OCI-LY3 (cell line): ENCODE measurements around the gene SLC16A5.

Experiments used
- H2AFZ ChIP-seq: fragments of 200-600, 300-600 bp; shearing (Covaris generic); 2 replicates; pipeline ENCODE4 v1.6.0; 2014; ENCODE audit warnings: antibody characterized with exemption, low read depth, low read length
- H3K27ac ChIP-seq: fragments of 200-600, 300-600 bp; sonication (generic); 2 replicates; pipeline ENCODE4 v1.5.1; 2014; ENCODE audit warnings: mild to moderate bottlenecking, low read length, moderate library complexity, mixed read lengths
- H3K27me3 ChIP-seq: fragments of 200-600, 300-600 bp; sonication (generic); 2 replicates; pipeline ENCODE4 v1.6.1; 2014; ENCODE audit warnings: low read depth, low read length, mixed read lengths
- H3K36me3 ChIP-seq: fragments of 200-600, 300-600 bp; sonication (generic); replicated peaks from 2 replicates; pipeline ENCODE3; 2014; ENCODE audit warnings: low read depth, low read length, mixed read lengths
- H3K4me1 ChIP-seq: fragments of 300-600, 200-600 bp; sonication (generic); 2 replicates; pipeline ENCODE4 v1.6.1; 2014; ENCODE audit warnings: low read length, mixed read lengths
- H3K4me2 ChIP-seq: fragments of 200-600, 300-600 bp; sonication (generic); 2 replicates; pipeline ENCODE4 v1.6.1; 2014; ENCODE audit warnings: low read length, mixed read lengths
- H3K4me3 ChIP-seq: fragments of 300-600, 200-600 bp; sonication (generic); 2 replicates; pipeline ENCODE4 v1.5.1; 2014; ENCODE audit warnings: antibody characterized with exemption, mild to moderate bottlenecking, low read length, moderate library complexity
- H3K79me2 ChIP-seq: fragments of 300-600, 200-600 bp; shearing (Covaris generic); 2 replicates; pipeline ENCODE4 v1.6.1; 2014; ENCODE audit warnings: mild to moderate bottlenecking, low read length, mixed read lengths
- H3K9ac ChIP-seq: fragments of 300-600, 200-600 bp; shearing (Covaris generic); 2 replicates; pipeline ENCODE4 v1.6.0; 2014; ENCODE audit warnings: mild to moderate bottlenecking, low read length, moderate library complexity
- H3K9me3 ChIP-seq: fragments of 200-600, 300-600 bp; shearing (Covaris generic); 2 replicates; pipeline ENCODE4 v1.6.1; 2014; ENCODE audit warnings: low read length, mixed read lengths; ENCODE audit not compliant: insufficient read depth
- H4K20me1 ChIP-seq: fragments of 200-600, 300-600 bp; sonication (generic); 2 replicates; pipeline ENCODE4 v1.6.1; 2016; ENCODE audit warnings: low read length, mixed read lengths; ENCODE audit not compliant: insufficient read depth
- CTCF ChIP-seq: fragments of 200-600, 300-600 bp; sonication (generic); IDR thresholded peaks from 2 replicates; pipeline ENCODE4 v1.5.1; 2014; ENCODE audit warnings: antibody characterized with exemption, low read length, low read depth
- EZH2phosphoT487 ChIP-seq: fragments of 200-600 bp; shearing (Covaris generic); IDR thresholded peaks from 2 replicates; pipeline ENCODE4 v1.6.1; 2018; ENCODE audit warnings: antibody characterized with exemption, mixed run types, low read depth

Gene SLC16A5

GRCh38 chr17:75079023-75079373 lies 8.8 kb upstream of the SLC16A5 start:
- Histone ChIP-seq H3K4me1 (peaks cover 31% of the 10 kb centered on the region), H3K9ac (peak overlapping the region; percentile 79), H3K36me3 (no peaks in the 10 kb centered on the region), H3K27ac (peak overlapping the region; percentile 89), H4K20me1 (no peaks in the 10 kb centered on the region), H3K9me3 (no peaks in the 10 kb centered on the region), H3K27me3 (peaks cover 5% of the 10 kb centered on the region; the same call in 1 of the 2 replicates), H2AFZ (no peak overlapping the region), H3K79me2 (no peaks in the 10 kb centered on the region), H3K4me2 (peak overlapping the region; percentile 100), H3K4me3 (peak overlapping the region; percentile 80)
- no peak for TF ChIP-seq EZH2phosphoT487
- no peak for TF ChIP-seq CTCF

GRCh38 chr17:75081611-75082540 lies 5.9 kb upstream of the SLC16A5 start:
- TF ChIP-seq CTCF: no peak
- no peak for TF ChIP-seq EZH2phosphoT487
- peaks cover 29% of the 10 kb centered on the region for H3K4me1 ChIP-seq

GRCh38 chr17:75082683-75083082 lies 5.1 kb upstream of the SLC16A5 start:
- no peak overlapping the region for H3K27ac ChIP-seq
- H3K4me1 ChIP-seq: peaks cover 28% of the 10 kb centered on the region
- no peak for TF ChIP-seq CTCF
- no peak for TF ChIP-seq EZH2phosphoT487
- H3K4me2 ChIP-seq: no peak overlapping the region
- no peaks in the 10 kb centered on the region for H3K36me3 ChIP-seq
- H3K79me2 ChIP-seq: no peaks in the 10 kb centered on the region
- peaks cover 5% of the 10 kb centered on the region; the same call in 1 of the 2 replicates for H3K27me3 ChIP-seq
- no peaks in the 10 kb centered on the region for H4K20me1 ChIP-seq
- no peak overlapping the region for H2AFZ ChIP-seq
- no peak overlapping the region for H3K9ac ChIP-seq
- H3K9me3 ChIP-seq: no peaks in the 10 kb centered on the region
- no peak overlapping the region for H3K4me3 ChIP-seq

More at GRCh38 chr17:75081611-75082540, 5.9 kb upstream of the SLC16A5 start:
- no peaks in the 10 kb centered on the region for H4K20me1 ChIP-seq
- no peaks in the 10 kb centered on the region for H3K79me2 ChIP-seq
- peaks cover 5% of the 10 kb centered on the region; the same call in 1 of the 2 replicates for H3K27me3 ChIP-seq
- no peak overlapping the region for H3K27ac ChIP-seq
- H3K9me3 ChIP-seq: no peaks in the 10 kb centered on the region
- H3K4me3 ChIP-seq: no peak overlapping the region
- H2AFZ ChIP-seq: no peak overlapping the region
- H3K4me2 ChIP-seq: no peak overlapping the region
- H3K36me3 ChIP-seq: no peaks in the 10 kb centered on the region
- no peak overlapping the region for H3K9ac ChIP-seq

- H3K27me3 ChIP-seq: peaks cover 5% of the 10 kb centered on the region; the same call in 1 of the 2 replicates
- H3K36me3 ChIP-seq: no peaks in the 10 kb centered on the region
- no peak overlapping the region for H3K27ac ChIP-seq
- H3K9me3 ChIP-seq: no peaks in the 10 kb centered on the region
- H2AFZ ChIP-seq: no peak overlapping the region
- peaks cover 20% of the 10 kb centered on the region for H3K4me1 ChIP-seq
- H3K9ac ChIP-seq: no peak overlapping the region
- TF ChIP-seq EZH2phosphoT487 (no peak), CTCF (no peak)
- no peaks in the 10 kb centered on the region for H3K79me2 ChIP-seq
- no peak overlapping the region for H3K4me2 ChIP-seq
- no peaks in the 10 kb centered on the region for H4K20me1 ChIP-seq
- no peak overlapping the region for H3K4me3 ChIP-seq
Measured at GRCh38 chr17:75084039-75084660, 3.6 kb upstream of the SLC16A5 start.
